GM18519 (cell line): ENCODE data around the gene CREG1.

Experiments used
- ATAC-seq: cut with Tn5 transposase; IDR thresholded peaks from one replicate; pipeline ENCODE4 v1.9.1; 2021; ENCODE audit warnings: mild to moderate bottlenecking, moderate library complexity; ENCODE audit not compliant: unreplicated experiment, low FRiP score

CREG1 gene

DNA sequence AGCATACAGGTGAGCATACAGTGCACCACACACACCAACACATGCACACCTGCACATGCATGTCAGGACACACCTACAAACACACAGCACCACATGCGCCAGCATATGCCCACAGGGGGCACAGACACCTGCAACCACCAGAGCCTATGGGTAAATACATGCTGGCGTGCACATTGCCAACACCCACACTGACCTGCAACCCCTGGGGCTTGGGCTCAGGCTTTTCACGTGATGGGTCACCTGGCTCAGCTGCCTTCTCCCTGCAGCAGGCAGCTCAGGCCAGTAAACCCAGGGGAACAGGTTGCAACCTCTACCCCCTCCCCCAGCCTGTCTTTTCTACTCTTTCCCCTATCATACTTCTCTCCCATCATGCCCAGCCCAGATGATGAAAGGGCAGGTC is 43.3 kb downstream of the CREG1 start:
- no peak for ATAC-seq

- no peak for ATAC-seq
Measured at GRCh38 chr1:167509587-167509986, 44.0 kb downstream of the CREG1 start.

- no peak for ATAC-seq
Measured at GRCh38 chr1:167507719-167508118, 45.8 kb downstream of the CREG1 start.

DNA sequence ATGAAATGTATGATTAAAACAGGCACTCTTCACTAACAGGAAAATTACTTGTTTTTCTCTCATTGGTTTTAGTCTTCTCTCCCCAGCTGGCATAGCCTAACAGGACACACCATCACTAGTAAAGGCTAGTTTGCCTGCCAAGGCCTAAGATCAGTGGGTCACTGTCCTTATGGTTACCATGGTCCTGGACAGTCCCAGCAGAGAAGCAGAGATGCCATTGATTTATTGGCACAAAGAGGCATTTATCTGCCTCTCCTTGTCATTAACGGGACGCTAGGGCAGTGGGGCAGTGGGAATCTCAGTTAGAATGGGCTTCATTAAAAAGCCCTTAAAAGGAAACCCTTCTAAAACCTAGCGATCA is 49.1 kb downstream of the CREG1 start:
- no peak for ATAC-seq

DNA sequence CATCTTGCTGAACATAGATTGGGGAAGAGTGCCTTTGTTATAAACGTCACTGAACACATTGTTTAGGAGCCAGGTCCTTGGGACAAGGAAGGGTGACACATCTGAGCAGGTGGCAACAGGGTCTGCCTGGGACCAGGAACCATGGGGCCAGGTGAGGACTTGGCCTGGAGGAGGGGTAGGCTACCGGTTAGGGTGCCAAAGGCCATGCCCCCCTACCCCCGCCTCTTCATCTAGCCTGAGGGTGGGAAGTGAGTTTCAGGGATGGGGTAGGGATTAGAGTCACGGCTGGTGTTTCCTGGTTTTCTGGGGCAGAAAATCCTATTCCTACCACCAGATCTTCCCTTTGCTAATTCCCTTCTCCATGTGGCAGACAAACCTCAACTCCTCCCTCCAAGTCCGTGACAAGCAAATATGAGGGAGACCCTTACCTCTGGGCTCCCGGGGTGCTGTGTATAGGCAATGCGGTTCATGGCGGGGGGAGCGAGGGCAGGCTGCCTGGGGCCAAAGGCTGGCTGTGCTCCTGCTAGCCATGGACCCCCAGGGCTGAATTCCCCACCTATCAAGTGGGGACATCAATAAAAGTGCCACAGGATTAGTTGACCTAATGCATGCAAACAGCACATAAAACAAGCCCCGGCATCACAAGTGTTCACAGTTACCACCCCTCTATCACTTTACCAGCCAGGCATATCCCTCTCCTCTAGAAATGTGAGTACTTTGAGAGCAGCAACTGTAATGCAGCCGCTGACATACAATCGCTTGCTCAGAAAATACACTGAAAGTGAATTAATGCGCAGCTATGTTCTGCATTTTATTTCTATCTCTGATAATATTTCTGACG is 49.7 kb downstream of the CREG1 start:
- ATAC-seq, result no peak

GRCh38 chr1:167502719-167503462 is 50.7 kb downstream of the CREG1 start:
- no peak for ATAC-seq

GRCh38 chr1:167502192-167502551 is 51.4 kb downstream of the CREG1 start:
- ATAC-seq, result no peak

DNA sequence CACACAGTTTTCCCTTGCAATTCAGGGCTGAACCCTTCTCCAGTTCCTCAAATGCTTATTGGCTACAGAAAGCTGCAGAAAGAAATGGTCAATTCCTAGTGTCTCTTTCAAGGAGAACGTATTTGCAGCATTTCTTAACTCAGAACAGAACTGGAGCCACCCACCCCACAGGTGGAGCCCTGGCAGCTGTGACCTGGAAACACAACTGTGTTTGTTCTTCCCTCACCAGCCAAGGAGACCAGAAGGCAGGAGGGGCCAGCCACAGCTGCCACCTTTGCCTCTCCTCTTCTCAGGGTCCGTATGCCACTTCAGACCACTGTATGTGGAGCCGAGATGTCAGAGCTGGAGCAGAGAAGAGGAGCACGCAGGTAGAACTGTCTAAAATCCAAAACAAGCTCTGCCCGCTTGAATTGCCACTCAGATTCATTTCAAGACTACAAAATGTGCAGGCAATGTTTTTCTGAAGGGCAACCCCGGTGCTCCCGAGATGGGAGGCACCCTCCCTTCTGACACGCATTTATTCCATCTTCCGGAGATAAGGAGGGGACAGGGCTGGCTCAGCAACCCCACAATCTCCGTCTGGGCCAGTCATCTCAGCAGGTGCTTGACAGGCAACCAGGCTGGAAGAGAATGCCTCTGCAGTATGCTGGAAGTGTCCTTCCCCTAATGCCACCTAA is 51.9 kb downstream of the CREG1 start:
- ATAC-seq, result no peak

DNA sequence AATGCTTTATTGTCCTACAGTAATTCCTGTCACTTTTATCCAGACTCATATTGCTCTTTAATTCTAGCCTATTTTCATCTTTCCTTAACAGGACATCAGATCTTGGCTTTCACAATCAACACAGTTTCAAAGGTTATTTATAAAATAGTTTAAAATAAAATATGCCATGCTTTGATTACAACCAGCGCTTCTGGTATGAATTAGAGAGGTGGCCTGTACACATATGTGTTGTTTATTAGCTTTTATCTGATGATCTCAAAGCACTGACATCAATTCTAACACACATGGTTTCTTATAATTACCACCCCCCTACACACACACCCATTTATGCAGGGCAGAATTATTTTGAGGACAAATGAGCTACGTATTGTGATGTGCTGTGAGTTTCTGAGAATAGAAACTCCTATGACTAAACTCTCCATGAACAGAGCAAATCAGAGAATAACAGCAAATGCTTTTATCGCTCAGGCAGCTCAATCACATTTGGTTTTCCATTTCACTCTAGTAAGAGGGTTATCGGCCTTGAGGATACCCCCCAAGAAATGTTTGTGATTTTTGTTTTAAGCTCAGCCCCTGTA is 53.2 kb downstream of the CREG1 start:
- ATAC-seq, result no peak

GRCh38 chr1:167499664-167500101 is 53.9 kb downstream of the CREG1 start:
- peak; percentile 95 for ATAC-seq

DNA sequence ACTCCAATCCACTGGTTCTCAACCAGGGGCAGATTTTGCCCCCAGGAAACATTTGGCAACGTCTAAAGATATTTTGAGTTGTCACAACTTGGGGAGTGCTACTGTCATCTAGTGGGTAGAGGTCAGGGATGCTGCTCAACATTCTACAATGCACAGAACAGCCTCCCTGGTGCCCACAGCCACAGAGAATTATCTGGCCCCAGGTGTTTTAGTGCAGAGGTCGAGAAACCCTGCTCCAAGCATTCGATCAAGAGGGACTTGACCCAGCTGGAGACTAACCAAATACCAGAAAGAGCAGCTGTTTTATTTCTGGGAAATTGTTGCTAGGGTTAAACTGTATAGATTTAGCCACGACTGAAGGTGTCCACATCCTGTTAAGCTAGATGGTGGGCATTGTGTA is 54.5 kb downstream of the CREG1 start:
- no peak for ATAC-seq

- ATAC-seq, result no peak
Measured at GRCh38 chr1:167496797-167497619, 56.6 kb downstream of the CREG1 start.

- no peak for ATAC-seq
Measured at GRCh38 chr1:167493372-167493771, 60.2 kb downstream of the CREG1 start.

DNA sequence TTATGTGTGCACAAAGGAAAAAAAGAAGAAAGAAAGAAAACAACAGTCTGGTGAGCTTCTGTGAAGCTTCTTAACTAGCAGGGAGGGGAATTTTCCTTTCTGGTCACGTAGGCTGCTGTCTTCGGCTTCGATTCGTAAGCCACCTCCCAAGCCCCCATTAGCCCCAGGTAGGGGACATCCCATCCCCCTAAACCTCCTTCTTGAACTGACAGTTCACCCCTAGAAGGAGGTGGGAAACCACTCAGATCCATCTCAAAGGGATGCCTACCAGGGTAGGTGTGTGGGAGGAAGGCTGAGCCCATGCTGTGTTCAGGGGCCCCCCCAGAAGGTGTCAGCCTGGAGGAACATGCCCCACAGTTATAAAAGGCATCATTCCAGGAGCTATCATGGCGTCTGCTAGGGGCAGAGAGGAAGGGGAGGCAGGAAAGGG is 61.1 kb downstream of the CREG1 start:
- ATAC-seq, result no peak

- ATAC-seq, result no peak
Measured at GRCh38 chr1:167491586-167492461, 61.7 kb downstream of the CREG1 start.
